OCI-LY3 (cell line): ENCODE measurements around the gene CNTN6.

Experiments
- EZH2phosphoT487 ChIP-seq: fragments of 200-600 bp; shearing (Covaris generic); IDR thresholded peaks from 2 replicates; pipeline ENCODE4 v1.6.1; 2018; ENCODE audit warnings: antibody characterized with exemption, mixed run types, low read depth
- TF ChIP-seq, protein P1 (sequence below): fragments of 200-600, 300-600 bp; sonication (generic); IDR thresholded peaks from 2 replicates; pipeline ENCODE4 v1.5.1; 2014; ENCODE audit warnings: antibody characterized with exemption, low read length, low read depth

DNA sequence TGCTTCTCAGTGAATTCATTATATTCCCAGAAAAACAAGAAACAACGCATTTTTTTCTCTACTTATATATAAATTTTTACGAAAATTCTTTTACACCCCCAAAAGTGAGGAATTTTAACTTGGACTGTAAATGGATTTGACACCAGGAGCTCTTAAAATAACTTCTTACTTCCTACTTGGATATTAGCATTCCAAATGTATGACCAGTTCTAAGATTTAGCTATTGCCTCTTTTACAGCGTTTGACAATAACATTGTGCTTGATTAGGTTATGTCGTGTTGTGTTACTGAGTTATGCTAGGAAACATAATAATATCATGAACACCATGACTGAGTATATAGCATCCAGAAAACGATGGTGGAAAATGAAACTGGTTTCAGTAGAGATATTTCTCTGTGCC, 177.0 kb downstream of the CNTN6 start:
- TF ChIP-seq, protein P1, sequence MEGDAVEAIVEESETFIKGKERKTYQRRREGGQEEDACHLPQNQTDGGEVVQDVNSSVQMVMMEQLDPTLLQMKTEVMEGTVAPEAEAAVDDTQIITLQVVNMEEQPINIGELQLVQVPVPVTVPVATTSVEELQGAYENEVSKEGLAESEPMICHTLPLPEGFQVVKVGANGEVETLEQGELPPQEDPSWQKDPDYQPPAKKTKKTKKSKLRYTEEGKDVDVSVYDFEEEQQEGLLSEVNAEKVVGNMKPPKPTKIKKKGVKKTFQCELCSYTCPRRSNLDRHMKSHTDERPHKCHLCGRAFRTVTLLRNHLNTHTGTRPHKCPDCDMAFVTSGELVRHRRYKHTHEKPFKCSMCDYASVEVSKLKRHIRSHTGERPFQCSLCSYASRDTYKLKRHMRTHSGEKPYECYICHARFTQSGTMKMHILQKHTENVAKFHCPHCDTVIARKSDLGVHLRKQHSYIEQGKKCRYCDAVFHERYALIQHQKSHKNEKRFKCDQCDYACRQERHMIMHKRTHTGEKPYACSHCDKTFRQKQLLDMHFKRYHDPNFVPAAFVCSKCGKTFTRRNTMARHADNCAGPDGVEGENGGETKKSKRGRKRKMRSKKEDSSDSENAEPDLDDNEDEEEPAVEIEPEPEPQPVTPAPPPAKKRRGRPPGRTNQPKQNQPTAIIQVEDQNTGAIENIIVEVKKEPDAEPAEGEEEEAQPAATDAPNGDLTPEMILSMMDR, result no peak
- TF ChIP-seq EZH2phosphoT487, result no peak
